SK-N-SH treated with all-trans-retinoic acid at 6 μM for 48 hours (cell line): ENCODE data around the gene DFFA.

Experiments
- ARNTL ChIP-seq: fragments of 450-650 bp; formaldehyde crosslinking; IDR thresholded peaks from 2 replicates; pipeline ENCODE4 v1.5.0; 2020; ENCODE audit warnings: low read depth, mild to moderate bottlenecking, moderate library complexity, borderline replicate concordance
- RARB ChIP-seq: fragments of 250-450 bp; sonication (Bioruptor Pico); IDR thresholded peaks from 2 replicates; pipeline ENCODE4 v1.8.0; 2021; ENCODE audit warnings: mild to moderate bottlenecking, moderate library complexity
- ZFP3 ChIP-seq: fragments of 250-450 bp; sonication (Bioruptor Pico); IDR thresholded peaks from 2 replicates; pipeline ENCODE4 v1.5.0; 2020; ENCODE audit warnings: mild to moderate bottlenecking, moderate library complexity
- ZFP30 ChIP-seq: fragments of 450-650 bp; formaldehyde crosslinking; IDR thresholded peaks from 2 replicates; pipeline ENCODE4 v1.5.0; 2022; ENCODE audit warnings: mild to moderate bottlenecking, moderate library complexity
- ZNF565 ChIP-seq: fragments of 450-650 bp; formaldehyde crosslinking; conservative IDR thresholded peaks from 2 replicates; pipeline ENCODE4 v1.5.0; 2020; ENCODE audit warnings: low read depth, mild to moderate bottlenecking, moderate library complexity
- TF ChIP-seq, protein P1 (sequence below): fragments of 250-450 bp; sonication (Bioruptor Pico); IDR thresholded peaks from 2 replicates; pipeline ENCODE4 v1.8.0; 2020; ENCODE audit warnings: mild to moderate bottlenecking, moderate library complexity, borderline replicate concordance

DNA sequence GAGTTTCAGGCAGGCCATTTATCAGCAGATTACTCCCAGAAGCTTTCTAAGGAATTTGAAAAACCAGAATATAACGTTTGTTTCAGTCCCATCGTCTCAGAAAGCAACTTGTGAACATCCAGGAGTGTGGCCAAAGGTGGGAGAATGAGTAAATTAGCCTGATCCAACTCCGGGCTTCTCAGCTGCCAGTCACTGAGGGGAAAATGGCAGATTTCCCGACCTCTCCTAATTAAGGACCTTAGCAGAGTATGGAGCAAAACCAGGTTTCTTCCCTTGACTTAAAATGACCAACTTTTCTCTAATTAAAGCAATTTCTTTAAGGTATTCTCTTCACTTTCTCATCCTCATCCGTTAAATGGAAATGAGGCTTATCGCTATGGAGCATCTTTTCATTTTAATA lies 21.5 kb downstream of the DFFA start:
- TF ChIP-seq ZFP3 (CRISPR knock-in tag) (no peak), ZFP30 (CRISPR knock-in tag) (no peak), ARNTL (CRISPR knock-in tag) (no peak), ZNF565 (CRISPR knock-in tag) (no peak), RARB (no peak)
- TF ChIP-seq, protein P1, sequence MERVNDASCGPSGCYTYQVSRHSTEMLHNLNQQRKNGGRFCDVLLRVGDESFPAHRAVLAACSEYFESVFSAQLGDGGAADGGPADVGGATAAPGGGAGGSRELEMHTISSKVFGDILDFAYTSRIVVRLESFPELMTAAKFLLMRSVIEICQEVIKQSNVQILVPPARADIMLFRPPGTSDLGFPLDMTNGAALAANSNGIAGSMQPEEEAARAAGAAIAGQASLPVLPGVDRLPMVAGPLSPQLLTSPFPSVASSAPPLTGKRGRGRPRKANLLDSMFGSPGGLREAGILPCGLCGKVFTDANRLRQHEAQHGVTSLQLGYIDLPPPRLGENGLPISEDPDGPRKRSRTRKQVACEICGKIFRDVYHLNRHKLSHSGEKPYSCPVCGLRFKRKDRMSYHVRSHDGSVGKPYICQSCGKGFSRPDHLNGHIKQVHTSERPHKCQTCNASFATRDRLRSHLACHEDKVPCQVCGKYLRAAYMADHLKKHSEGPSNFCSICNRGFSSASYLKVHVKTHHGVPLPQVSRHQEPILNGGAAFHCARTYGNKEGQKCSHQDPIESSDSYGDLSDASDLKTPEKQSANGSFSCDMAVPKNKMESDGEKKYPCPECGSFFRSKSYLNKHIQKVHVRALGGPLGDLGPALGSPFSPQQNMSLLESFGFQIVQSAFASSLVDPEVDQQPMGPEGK, result no peak
